Measurements from ENCODE around the gene STS.

DNA sequence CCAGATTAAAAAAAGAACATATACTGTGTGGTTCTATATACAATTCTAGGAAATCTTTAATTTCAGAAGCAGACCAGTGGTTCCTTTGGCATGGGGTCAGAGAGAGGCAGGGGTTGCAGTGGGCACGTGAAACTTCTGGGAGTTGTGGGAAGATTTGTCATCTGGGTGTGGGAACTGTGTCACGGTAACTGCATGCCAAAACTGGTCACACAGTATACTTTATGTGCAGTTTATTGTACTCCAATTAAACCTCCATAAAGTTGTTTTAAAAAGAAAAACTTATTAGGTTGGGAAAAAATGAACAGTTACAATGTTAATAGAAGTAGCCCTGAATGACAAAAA is 26.7 kb upstream of the STS start:
- TF ChIP-seq POLR2A (IDR thresholded peaks at IDR 0.05), result no peak
- TF ChIP-seq, protein P1, sequence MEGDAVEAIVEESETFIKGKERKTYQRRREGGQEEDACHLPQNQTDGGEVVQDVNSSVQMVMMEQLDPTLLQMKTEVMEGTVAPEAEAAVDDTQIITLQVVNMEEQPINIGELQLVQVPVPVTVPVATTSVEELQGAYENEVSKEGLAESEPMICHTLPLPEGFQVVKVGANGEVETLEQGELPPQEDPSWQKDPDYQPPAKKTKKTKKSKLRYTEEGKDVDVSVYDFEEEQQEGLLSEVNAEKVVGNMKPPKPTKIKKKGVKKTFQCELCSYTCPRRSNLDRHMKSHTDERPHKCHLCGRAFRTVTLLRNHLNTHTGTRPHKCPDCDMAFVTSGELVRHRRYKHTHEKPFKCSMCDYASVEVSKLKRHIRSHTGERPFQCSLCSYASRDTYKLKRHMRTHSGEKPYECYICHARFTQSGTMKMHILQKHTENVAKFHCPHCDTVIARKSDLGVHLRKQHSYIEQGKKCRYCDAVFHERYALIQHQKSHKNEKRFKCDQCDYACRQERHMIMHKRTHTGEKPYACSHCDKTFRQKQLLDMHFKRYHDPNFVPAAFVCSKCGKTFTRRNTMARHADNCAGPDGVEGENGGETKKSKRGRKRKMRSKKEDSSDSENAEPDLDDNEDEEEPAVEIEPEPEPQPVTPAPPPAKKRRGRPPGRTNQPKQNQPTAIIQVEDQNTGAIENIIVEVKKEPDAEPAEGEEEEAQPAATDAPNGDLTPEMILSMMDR (IDR thresholded peaks at IDR 0.05), result no peak

Measured in body of pancreas (tissue), 4 donors.